ENCODE results near the gene LIN9.
A peak's percentile ranks its signal among the peaks of the same experiment; 100 is the strongest.
"Not testable (repeated sequence)": the region's sequence is repeated elsewhere in the genome, so short reads cannot be mapped to it uniquely, and the experiment has no call there.

The LIN9 gene

GRCh38 chr1:226272233-226272902 is 36.6 kb downstream of the LIN9 start:
- DNase-seq, result not testable (repeated sequence)

GRCh38 chr1:226268421-226269124 is 40.4 kb downstream of the LIN9 start:
- no peak for DNase-seq

- no peak for DNase-seq
Measured at GRCh38 chr1:226261818-226262217, 47.1 kb downstream of the LIN9 start.

GRCh38 chr1:226255380-226255779 is 53.6 kb downstream of the LIN9 start:
- DNase-seq, result no peak

- DNase-seq, result no peak
Measured at GRCh38 chr1:226253933-226254332, 55.0 kb downstream of the LIN9 start.

GRCh38 chr1:226252841-226253240 is 56.1 kb downstream of the LIN9 start:
- not testable (repeated sequence) for DNase-seq

GRCh38 chr1:226250511-226250910 is 58.5 kb downstream of the LIN9 start:
- no peak for DNase-seq

- DNase-seq, result no peak
Measured at GRCh38 chr1:226248796-226249195, 60.2 kb downstream of the LIN9 start.

- no peak for DNase-seq
Measured at GRCh38 chr1:226248091-226248490, 60.9 kb downstream of the LIN9 start.

GRCh38 chr1:226239421-226239820 is 69.5 kb downstream of the LIN9 start:
- DNase-seq, result no peak

GRCh38 chr1:226236826-226237225 is 72.1 kb downstream of the LIN9 start:
- DNase-seq, result no peak

GRCh38 chr1:226233806-226234205 is 75.2 kb downstream of the LIN9 start:
- no peak for DNase-seq

GRCh38 chr1:226233293-226233692 is 75.7 kb downstream of the LIN9 start:
- DNase-seq, result no peak

- no peak for DNase-seq
Measured at GRCh38 chr1:226226601-226227000, 82.4 kb downstream of the LIN9 start.

GRCh38 chr1:226223786-226224244 is 85.1 kb downstream of the LIN9 start:
- DNase-seq, result peak; percentile 39

- DNase-seq, result no peak
Measured at GRCh38 chr1:226223157-226223785, 85.7 kb downstream of the LIN9 start, which contains the start of gene MIXL1. Gene MIXL1, plus strand, starts transcription at chr1:226223664. Its CDS starts 18 bp downstream, at chr1:226223682.

- DNase-seq, result no peak
Measured at GRCh38 chr1:226222686-226223085, 86.3 kb downstream of the LIN9 start.

GRCh38 chr1:226220473-226221189 is 88.3 kb downstream of the LIN9 start:
- DNase-seq, result no peak

GRCh38 chr1:226217273-226217672 is 91.7 kb downstream of the LIN9 start:
- DNase-seq, result no peak

GRCh38 chr1:226216056-226216455 is 92.9 kb downstream of the LIN9 start:
- no peak for DNase-seq

- DNase-seq, result no peak
Measured at GRCh38 chr1:226215239-226215638, 93.7 kb downstream of the LIN9 start.

- no peak for DNase-seq
Measured at GRCh38 chr1:226212545-226212944, 96.4 kb downstream of the LIN9 start.

GRCh38 chr1:226211181-226211821 is 97.7 kb downstream of the LIN9 start:
- no peak for DNase-seq
